Measurements from ENCODE around the gene RPN2.

DNA sequence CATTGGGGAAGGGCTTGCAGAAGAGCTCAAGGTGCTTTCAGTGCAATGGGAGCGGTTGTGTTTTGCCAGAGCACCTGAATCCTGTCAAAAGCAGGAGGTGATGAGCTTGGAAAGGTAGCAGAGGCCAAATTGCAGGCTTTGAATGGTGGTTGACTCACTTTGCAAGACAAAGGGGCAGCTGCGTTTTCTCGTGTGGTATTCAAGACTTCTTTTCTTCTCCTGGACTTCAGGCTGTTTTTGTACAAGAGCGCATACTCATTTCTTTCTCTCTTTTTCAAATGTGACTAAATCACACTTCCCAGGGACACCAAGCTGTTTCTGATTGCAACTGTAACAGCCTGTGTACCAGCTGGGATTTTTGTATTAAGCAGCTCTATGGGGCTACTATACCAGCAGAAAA lies 50.2 kb downstream of the RPN2 start:
- TF ChIP-seq, protein P1, sequence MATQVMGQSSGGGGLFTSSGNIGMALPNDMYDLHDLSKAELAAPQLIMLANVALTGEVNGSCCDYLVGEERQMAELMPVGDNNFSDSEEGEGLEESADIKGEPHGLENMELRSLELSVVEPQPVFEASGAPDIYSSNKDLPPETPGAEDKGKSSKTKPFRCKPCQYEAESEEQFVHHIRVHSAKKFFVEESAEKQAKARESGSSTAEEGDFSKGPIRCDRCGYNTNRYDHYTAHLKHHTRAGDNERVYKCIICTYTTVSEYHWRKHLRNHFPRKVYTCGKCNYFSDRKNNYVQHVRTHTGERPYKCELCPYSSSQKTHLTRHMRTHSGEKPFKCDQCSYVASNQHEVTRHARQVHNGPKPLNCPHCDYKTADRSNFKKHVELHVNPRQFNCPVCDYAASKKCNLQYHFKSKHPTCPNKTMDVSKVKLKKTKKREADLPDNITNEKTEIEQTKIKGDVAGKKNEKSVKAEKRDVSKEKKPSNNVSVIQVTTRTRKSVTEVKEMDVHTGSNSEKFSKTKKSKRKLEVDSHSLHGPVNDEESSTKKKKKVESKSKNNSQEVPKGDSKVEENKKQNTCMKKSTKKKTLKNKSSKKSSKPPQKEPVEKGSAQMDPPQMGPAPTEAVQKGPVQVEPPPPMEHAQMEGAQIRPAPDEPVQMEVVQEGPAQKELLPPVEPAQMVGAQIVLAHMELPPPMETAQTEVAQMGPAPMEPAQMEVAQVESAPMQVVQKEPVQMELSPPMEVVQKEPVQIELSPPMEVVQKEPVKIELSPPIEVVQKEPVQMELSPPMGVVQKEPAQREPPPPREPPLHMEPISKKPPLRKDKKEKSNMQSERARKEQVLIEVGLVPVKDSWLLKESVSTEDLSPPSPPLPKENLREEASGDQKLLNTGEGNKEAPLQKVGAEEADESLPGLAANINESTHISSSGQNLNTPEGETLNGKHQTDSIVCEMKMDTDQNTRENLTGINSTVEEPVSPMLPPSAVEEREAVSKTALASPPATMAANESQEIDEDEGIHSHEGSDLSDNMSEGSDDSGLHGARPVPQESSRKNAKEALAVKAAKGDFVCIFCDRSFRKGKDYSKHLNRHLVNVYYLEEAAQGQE (IDR thresholded peaks at IDR 0.05; ENCODE audit: insufficient read depth in 1 of 2, low read depth in 2 of 2, low read length in 2 of 2), result no peak
- TF ChIP-seq TAF1 (IDR thresholded peaks at IDR 0.05; ENCODE audit: borderline replicate concordance, insufficient read depth, low read length), result no peak
- TF ChIP-seq POLR2AphosphoS5 (IDR thresholded peaks at IDR 0.05; ENCODE audit: low read depth, low read length), result no peak
- no peak for TF ChIP-seq SIN3A (IDR thresholded peaks at IDR 0.05; ENCODE audit: borderline replicate concordance, insufficient read depth, low read length)
- TF ChIP-seq FOXP2 (optimal IDR thresholded peaks at IDR 0.05; ENCODE audit: borderline replicate concordance, extremely low read depth, extremely low read length, insufficient read depth), result no peak

Data from PFSK-1 (cell line).